ENCODE data around the gene CEACAM1. TPM values are rescaled to one million over a fixed set of nuclear protein-coding genes. Genes with fewer than 3 reads are reported as not detected.

CEACAM1 gene
- total and polyA plus RNA-seq, 2 of the 13 experiments (the other 11 are each of a cell fraction or from before 2014, with no cell fraction given) = 13.5 to 332 TPM

- TF ChIP-seq ZKSCAN8 (CRISPR knock-in tag; IDR thresholded peaks at IDR 0.05; ENCODE audit: borderline replicate concordance) (peak; percentile 48; the same call in 1 of the 2 replicates), ERF (CRISPR knock-in tag; IDR thresholded peaks at IDR 0.05) (peak; percentile 52; the same call in 1 of the 2 replicates), ELK4 (CRISPR knock-in tag; IDR thresholded peaks at IDR 0.05; ENCODE audit: borderline replicate concordance) (no peak), NFE2 (CRISPR knock-in tag; IDR thresholded peaks at IDR 0.05) (peak; percentile 90), FOXP4 (CRISPR knock-in tag; IDR thresholded peaks at IDR 0.05) (peak; percentile 88), AFF4 (CRISPR knock-in tag; IDR thresholded peaks at IDR 0.05) (no peak), ZBTB34 (CRISPR knock-in tag; IDR thresholded peaks at IDR 0.05) (no peak), ZNF430 (CRISPR knock-in tag; IDR thresholded peaks at IDR 0.05) (no peak), THRA (CRISPR knock-in tag; IDR thresholded peaks at IDR 0.05; ENCODE audit: borderline replicate concordance) (peak; percentile 63; the same call in 1 of the 2 replicates), ZNF251 (CRISPR knock-in tag; IDR thresholded peaks at IDR 0.05) (no peak), CHD4 (IDR thresholded peaks at IDR 0.05; ENCODE audit: borderline replicate concordance, low read length) (no peak), MIER2 (CRISPR knock-in tag; IDR thresholded peaks at IDR 0.05) (no peak), SOX13 (IDR thresholded peaks at IDR 0.05) (peak; percentile 26; the same call in 1 of the 2 replicates), SOX13 (CRISPR knock-in tag; conservative IDR thresholded peaks at IDR 0.05 in 1 of 2, IDR thresholded peaks at IDR 0.05 in 1 of 2) (peak in 1 of 2 experiments; percentile 90; a peak in 2 of 4 replicates), ZNF468 (CRISPR knock-in tag; IDR thresholded peaks at IDR 0.05) (no peak), NFYB (CRISPR knock-in tag; IDR thresholded peaks at IDR 0.05) (peak; percentile 67), RCOR2 (CRISPR knock-in tag; IDR thresholded peaks at IDR 0.05) (peak; percentile 86; the same call in 1 of the 2 replicates)
- TF ChIP-seq, protein P1, sequence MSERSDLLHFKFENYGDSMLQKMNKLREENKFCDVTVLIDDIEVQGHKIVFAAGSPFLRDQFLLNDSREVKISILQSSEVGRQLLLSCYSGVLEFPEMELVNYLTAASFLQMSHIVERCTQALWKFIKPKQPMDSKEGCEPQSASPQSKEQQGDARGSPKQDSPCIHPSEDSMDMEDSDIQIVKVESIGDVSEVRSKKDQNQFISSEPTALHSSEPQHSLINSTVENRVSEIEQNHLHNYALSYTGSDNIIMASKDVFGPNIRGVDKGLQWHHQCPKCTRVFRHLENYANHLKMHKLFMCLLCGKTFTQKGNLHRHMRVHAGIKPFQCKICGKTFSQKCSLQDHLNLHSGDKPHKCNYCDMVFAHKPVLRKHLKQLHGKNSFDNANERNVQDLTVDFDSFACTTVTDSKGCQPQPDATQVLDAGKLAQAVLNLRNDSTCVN (CRISPR knock-in tag; IDR thresholded peaks at IDR 0.05; ENCODE audit: borderline replicate concordance) = no peak
Observed at GRCh38 chr19:42480335-42481095, 47.8 kb downstream of the CEACAM1 start (continued).

Data from HepG2 (cell line).